ENCODE measurements around the gene PDIA6.

DNA sequence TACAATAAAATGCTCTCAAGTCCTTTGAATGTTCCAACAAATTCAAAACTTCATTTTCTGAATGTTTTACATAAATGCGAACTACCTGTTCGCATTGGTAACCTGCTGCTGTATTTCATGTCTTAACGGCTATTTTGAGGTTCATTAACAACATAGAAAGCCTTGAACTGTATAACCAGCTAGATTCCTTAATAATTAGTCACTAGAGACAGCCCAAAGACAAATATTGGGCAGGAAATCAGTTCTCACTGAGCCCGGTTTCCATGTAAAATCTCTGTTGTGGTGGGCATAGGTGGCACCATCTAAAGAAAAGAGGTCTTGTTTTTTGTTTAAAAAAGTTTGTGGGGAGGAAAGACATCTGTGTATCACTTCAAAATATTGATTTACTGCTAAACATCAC is 29.2 kb downstream of the PDIA6 start:
- TF ChIP-seq, protein P1, sequence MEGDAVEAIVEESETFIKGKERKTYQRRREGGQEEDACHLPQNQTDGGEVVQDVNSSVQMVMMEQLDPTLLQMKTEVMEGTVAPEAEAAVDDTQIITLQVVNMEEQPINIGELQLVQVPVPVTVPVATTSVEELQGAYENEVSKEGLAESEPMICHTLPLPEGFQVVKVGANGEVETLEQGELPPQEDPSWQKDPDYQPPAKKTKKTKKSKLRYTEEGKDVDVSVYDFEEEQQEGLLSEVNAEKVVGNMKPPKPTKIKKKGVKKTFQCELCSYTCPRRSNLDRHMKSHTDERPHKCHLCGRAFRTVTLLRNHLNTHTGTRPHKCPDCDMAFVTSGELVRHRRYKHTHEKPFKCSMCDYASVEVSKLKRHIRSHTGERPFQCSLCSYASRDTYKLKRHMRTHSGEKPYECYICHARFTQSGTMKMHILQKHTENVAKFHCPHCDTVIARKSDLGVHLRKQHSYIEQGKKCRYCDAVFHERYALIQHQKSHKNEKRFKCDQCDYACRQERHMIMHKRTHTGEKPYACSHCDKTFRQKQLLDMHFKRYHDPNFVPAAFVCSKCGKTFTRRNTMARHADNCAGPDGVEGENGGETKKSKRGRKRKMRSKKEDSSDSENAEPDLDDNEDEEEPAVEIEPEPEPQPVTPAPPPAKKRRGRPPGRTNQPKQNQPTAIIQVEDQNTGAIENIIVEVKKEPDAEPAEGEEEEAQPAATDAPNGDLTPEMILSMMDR (IDR thresholded peaks at IDR 0.05; ENCODE audit: insufficient read depth, low read depth, low read length), result no peak
- TF ChIP-seq EZH2 (IDR thresholded peaks at IDR 0.05; ENCODE audit: insufficient read depth, low read length), result no peak

Measured in astrocyte (in vitro differentiated cells and primary cell).